ENCODE data around the gene ZNF497. TPM values are rescaled to one million over a fixed set of nuclear protein-coding genes. Genes with fewer than 3 reads are reported as not detected.

Gene ZNF497
- total and polyA plus RNA-seq, 2 of the 13 experiments (the other 11 are each of a cell fraction or from before 2014, with no cell fraction given), result 1.5 to 1.9 TPM

- TF ChIP-seq ZNF274 (CRISPR knock-in tag; IDR thresholded peaks at IDR 0.05) (peak; percentile 71), ZNF652 (CRISPR knock-in tag; IDR thresholded peaks at IDR 0.05; ENCODE audit: borderline replicate concordance, low read depth) (0 out of 2 replicates have a peak, but pooled peaks have one; percentile 49), DPF2 (CRISPR knock-in tag; IDR thresholded peaks at IDR 0.05; ENCODE audit: borderline replicate concordance, low read depth) (no peak), NFATC3 (CRISPR knock-in tag; IDR thresholded peaks at IDR 0.05) (no peak), ZNF605 (CRISPR knock-in tag; IDR thresholded peaks at IDR 0.05) (no peak; the same call in none of the 2 replicates), GLI4 (CRISPR knock-in tag; IDR thresholded peaks at IDR 0.05; ENCODE audit: borderline replicate concordance) (peak; percentile 48; the same call in 1 of the 2 replicates), ZNF142 (CRISPR knock-in tag; IDR thresholded peaks at IDR 0.05) (no peak; the same call in 1 of the 2 replicates), DZIP1 (CRISPR knock-in tag; IDR thresholded peaks at IDR 0.05) (peak; percentile 37; the same call in 1 of the 2 replicates), ZNF879 (CRISPR knock-in tag; IDR thresholded peaks at IDR 0.05) (peak; percentile 77; the same call in 1 of the 2 replicates), FOXJ3 (CRISPR knock-in tag; IDR thresholded peaks at IDR 0.05; ENCODE audit: borderline replicate concordance) (no peak), PITX1 (CRISPR knock-in tag; IDR thresholded peaks at IDR 0.05) (peak; percentile 60; the same call in 1 of the 2 replicates), ZNF17 (CRISPR knock-in tag; IDR thresholded peaks at IDR 0.05) (no peak), ZMYM2 (CRISPR knock-in tag; IDR thresholded peaks at IDR 0.05) (no peak), PTBP1 (IDR thresholded peaks at IDR 0.05; ENCODE audit: low read depth, low read length, poor library complexity, severe bottlenecking) (no peak), KMT2B (CRISPR knock-in tag; IDR thresholded peaks at IDR 0.05) (peak; percentile 91)
- TF ChIP-seq, protein P1, sequence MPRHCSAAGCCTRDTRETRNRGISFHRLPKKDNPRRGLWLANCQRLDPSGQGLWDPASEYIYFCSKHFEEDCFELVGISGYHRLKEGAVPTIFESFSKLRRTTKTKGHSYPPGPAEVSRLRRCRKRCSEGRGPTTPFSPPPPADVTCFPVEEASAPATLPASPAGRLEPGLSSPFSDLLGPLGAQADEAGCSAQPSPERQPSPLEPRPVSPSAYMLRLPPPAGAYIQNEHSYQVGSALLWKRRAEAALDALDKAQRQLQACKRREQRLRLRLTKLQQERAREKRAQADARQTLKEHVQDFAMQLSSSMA (CRISPR knock-in tag; IDR thresholded peaks at IDR 0.05), result 0 out of 2 replicates have a peak, but pooled peaks have one; percentile 69
- TF ChIP-seq, protein P2, sequence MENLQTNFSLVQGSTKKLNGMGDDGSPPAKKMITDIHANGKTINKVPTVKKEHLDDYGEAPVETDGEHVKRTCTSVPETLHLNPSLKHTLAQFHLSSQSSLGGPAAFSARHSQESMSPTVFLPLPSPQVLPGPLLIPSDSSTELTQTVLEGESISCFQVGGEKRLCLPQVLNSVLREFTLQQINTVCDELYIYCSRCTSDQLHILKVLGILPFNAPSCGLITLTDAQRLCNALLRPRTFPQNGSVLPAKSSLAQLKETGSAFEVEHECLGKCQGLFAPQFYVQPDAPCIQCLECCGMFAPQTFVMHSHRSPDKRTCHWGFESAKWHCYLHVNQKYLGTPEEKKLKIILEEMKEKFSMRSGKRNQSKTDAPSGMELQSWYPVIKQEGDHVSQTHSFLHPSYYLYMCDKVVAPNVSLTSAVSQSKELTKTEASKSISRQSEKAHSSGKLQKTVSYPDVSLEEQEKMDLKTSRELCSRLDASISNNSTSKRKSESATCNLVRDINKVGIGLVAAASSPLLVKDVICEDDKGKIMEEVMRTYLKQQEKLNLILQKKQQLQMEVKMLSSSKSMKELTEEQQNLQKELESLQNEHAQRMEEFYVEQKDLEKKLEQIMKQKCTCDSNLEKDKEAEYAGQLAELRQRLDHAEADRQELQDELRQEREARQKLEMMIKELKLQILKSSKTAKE (CRISPR knock-in tag; IDR thresholded peaks at IDR 0.05; ENCODE audit: borderline replicate concordance), result no peak
These were observed 18.3 kb upstream of the ZNF497 start, which contains the start of gene ZNF837 (continued) for GRCh38 chr19:58380662-58381459.
